DMS53 (cell line): ENCODE data around the gene FUBP3.

Source experiments
- DNase-seq: peaks from one replicate; lab custom pipeline; 2025; lab: John Stamatoyannopoulos, UW

FUBP3 gene

DNA sequence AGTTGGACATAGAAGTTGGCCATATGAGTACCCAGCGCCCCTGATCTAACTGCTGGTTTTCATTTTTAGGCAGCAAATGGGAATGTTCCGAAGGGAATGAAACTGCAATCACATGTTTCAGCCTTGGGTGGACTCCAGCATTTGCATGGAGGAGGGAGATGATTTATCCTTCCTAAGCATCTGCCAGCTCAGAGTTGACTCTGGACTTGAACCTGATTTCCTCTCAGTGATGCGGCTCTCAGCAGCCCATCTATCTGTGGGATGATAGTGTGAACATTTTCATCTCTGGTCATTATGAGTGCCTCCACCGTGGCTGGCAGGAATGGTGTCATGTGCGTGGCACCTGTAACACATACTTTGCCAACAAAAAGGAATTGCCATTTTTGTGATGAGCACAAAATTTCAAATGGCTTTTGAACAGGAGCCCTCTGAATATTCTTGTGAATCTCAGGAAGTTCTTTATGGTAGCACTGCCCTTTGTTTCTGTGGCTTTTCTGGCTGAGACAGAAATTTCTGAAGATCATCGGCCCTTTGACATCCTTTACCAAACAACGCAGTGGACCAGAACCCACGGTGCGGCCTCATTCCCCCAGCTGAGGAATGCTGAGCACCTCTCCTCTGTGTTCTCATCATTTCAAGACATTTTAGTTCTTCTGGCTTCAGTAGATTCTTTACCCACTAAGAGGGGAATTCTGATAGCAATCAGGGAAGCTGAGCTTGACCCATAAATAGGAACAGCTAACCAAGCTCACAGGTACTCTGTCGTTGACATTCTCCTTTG lies 28.5 kb downstream of the FUBP3 start:
- no peak for DNase-seq

- no peak for DNase-seq
These were observed 29.3 kb downstream of the FUBP3 start for GRCh38 chr9:130608554-130609134.

GRCh38 chr9:130609163-130609562 lies 29.8 kb downstream of the FUBP3 start:
- no peak for DNase-seq

DNA sequence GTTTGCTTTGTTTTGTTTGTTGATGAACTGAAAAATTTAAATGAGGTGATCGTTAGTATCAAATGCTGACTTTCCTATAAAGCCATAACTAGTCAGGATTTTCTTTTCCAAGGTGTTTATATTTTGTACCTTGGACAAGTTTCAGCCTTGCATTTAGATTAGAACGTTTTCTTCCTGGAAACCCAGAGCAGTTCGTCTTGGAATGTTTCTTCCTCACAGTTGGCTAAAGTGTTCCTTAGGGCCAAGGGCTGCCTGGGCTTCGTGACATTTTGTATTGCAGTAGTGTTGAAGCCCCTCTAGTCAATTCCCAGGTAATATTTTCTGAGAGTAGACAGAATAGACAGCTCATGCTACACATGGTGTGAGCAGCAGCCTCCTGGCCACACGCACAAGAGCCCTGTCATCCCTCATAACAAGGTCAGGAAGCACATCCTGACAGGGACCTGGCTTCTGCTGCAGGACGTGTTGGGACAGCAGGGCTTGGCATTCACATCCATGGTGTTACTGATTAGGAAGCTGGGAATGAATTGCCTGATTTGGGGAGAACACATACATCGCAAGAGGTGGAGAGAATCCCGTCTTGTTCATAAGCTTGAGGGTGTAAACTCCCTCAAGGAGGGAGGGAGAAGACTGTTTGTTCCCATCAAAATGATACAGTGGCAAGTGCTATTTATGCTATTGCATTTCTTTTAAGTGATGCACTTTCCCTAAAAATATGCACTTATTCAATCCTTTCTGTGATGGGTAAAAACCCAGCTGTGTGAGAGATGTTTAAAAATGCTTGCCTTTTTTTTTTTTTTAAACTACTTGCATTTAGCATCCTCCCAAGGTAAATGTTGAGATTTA lies 31.7 kb downstream of the FUBP3 start:
- no peak for DNase-seq

- no peak for DNase-seq
These were observed 37.1 kb downstream of the FUBP3 start for GRCh38 chr9:130616451-130616850.

DNA sequence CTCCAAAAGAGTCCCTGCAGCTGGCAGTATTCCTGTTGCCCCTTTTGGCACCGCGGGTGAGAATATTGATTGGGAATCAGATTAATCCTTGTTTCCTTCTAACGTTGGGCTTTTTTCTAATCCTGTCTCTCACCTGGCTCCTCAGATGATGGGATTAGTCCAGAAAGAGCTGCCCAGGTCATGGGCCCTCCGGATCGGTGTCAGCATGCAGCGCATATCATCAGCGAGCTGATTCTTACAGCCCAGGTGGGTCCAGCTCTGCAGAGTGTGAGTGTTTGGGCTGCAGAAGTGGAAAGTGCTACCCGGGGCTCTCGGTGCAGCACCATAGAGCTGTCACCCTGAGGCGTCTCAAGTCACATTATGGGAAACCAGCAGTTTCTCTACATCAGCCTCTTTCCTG lies 44.1 kb downstream of the FUBP3 start:
- DNase-seq: no peak

DNA sequence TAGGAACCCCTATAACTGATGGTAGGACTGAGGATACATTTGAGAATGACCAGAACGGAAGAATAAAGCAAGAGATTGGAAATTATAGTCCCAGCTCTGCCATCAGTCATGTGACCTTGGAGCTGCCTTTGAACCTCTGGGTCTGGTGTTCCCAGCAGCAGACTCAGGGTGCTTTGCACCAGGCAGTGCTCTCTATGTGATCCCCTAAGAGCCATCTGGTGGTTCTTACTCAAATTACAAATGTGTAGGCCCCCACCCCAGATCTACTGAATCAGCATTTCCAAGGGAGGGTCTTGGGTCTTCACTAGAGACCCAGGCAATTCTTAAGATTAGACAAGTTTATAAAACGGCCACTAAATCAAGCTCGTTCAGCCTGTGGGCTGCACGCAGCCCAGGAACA lies 44.8 kb downstream of the FUBP3 start:
- DNase-seq: no peak

- no peak for DNase-seq
These were observed 47.0 kb downstream of the FUBP3 start for GRCh38 chr9:130626249-130626996.

DNA sequence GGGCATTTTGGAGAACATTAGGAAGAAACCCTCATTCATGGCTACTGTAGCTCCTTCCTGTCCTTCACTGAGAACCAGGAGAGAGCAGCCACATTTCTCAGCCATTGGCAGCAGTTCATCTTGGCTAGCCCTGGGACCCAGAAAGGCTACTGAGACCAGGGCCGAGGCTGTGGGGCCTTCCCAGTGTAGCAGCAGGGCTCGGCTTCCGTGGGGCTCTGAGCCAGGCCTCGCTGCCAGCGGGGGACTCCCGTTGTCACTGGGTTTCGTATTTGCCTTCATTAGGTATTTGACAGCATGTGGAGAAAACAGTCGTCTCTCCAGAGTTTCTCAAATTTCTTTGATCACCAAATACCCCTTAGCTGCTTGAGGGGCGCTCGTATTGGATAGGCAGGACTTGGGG lies 47.7 kb downstream of the FUBP3 start:
- DNase-seq: no peak

DNA sequence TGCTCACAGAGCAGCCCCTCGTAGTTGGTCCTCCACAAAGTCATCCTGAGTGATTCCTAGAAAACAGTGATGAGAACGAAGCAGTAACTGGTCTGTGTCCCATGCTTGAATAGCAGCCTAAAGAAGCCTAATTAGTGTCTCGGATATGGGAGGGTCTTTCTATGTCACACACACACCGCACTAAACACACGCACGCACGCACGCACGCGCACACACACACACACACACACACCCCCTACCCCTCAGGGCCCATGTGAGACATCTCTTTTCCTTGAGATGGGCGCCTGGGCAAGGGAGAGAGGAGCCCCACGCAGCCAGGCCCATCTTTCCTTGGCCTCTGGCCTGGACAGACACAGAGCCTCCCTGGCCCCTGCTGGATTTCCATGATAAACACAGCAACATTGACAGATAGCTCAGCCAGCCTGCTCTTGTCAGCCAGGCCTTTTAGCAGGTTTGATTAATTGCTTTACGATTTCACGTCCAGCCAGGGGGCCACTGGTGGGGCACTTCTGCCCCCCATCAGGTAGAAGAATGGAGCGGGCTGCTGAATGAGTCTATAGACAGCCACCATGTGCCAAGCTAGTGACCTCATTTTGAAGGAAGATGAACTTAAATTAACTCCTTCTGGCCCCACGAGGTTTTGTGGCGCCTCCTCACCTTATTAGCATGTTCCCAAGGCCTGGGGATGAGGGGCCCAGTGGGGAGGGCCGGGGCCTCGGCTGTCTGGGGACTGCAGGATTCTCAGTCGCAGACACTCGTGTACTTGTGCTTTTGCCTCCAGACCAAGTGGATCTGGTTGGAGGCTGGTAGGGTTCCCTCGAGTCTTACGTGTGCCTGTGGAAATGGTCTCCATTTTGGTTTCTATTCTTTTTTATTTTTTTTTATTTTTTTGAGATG lies 48.8 kb downstream of the FUBP3 start:
- no peak for DNase-seq

GRCh38 chr9:130629443-130630070 lies 50.2 kb downstream of the FUBP3 start:
- DNase-seq: no peak

- DNase-seq: no peak
These were observed 50.7 kb downstream of the FUBP3 start for GRCh38 chr9:130630071-130630450.

DNA sequence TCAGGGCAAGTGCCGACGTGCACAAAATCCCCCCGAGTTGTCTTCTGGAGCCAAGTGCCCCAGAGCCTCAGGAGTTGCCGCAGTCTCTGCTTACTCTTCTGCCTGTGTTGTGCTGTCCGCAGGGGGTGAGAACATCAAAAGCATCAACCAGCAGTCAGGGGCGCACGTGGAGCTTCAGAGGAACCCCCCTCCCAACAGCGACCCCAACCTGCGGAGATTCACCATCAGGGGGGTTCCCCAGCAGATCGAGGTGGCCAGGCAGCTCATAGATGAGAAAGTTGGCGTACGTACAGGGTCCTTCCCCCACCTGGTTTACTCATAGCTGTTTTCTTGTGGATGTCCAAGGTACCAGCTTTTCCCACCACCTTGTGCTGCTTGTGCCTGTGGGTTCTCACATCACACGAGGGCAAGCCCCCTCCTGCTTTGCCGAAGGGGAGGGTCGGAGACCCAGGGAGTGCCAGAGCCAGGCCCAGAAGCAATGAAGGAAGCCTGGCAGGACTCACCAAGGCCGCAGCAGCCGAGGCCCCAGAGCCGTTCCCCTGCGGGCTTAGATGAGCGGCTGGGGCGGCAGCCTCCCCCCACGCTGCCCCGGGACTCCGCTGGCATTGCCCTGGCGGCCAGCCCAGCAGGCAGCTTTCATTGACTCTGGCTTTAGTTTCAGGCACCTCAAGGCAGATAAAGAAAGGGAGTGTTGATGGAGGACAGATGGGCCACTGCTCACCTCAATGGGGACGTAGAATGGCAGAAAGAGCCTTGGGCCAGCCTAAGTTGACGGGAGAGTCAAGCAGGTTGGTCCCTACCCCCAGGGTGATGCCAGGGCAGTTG lies 51.3 kb downstream of the FUBP3 start:
- no peak for DNase-seq

DNA sequence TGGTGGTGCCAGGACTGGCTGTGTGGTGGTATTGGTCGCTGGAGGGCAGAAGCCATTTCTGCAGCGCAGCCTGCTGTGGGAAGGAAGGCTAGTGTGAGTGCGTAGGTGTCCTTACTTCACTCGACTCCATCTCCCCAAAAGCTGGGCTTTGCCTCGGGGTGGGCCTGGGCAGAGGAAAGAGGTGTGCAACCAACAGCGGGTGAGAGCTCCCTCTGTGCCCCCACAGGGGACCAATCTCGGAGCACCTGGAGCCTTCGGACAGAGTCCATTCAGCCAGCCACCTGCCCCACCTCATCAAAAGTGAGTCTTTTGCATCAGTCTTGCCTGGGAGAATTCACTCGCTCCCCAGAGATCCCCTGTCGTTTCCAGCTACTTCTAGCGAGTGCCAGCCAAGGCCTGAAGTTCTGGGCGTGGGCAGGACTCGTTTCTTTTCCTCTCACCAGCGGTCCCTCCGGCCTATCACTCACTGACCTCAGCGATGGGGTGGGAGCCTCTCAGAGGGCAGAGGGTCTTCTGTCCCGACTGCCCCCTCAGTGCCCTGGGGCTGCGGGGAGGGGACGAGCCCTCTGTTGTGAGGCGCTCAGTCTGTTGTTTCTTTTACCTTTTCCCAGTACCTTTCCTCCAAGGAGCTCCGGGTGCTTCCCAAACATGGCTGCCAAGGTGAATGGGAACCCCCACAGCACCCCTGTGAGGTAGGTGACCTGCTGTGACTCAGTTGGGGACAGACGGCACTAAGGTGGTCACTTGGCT lies 52.1 kb downstream of the FUBP3 start:
- no peak for DNase-seq

- DNase-seq: no peak
These were observed 52.8 kb downstream of the FUBP3 start for GRCh38 chr9:130632081-130632710.

DNA sequence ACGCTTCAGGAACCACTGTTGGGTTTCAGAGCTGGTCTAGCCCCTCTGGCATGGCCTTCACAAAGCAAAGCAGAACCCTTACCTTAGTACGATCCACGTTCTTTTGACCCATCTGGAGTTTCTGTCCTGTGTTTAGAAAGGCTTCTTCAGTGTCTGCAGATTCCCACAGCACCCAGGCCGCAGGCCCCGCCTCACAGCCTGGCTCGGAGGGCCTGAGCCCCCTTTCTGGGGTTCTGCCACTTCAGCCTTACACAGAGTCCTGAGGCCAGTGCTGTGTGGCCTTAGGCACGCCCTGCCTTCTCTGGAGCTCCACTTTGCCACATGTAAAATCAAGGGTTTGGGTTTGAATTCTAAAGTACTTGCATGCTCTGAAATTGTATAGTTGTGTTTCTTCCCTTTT lies 53.5 kb downstream of the FUBP3 start:
- no peak for DNase-seq

GRCh38 chr9:130633336-130634190 lies 54.2 kb downstream of the FUBP3 start:
- no peak for DNase-seq
